ENCODE data around the gene GLIS1.

- TF ChIP-seq CTCF (IDR thresholded peaks at IDR 0.05; ENCODE audit: low read depth, low read length), result no peak
- TF ChIP-seq POLR2A (IDR thresholded peaks at IDR 0.05; ENCODE audit: extremely low read depth, insufficient read length), result no peak
- TF ChIP-seq MAX (IDR thresholded peaks at IDR 0.05; ENCODE audit: low read depth, low read length), result no peak
Observed at GRCh38 chr1:53618500-53619366, 120.2 kb downstream of the GLIS1 start.

All from NB4 (cell line).